OCI-LY1 (cell line): Measurements from ENCODE around the gene CTNNA2.

Experiments used
- H2AFZ ChIP-seq: fragments of 200-600 bp; sonication (generic), shearing (Covaris generic); 2 replicates; pipeline ENCODE4 v1.6.0; 2014; ENCODE audit warnings: antibody characterized with exemption, mild to moderate bottlenecking, low read length
- H3F3A ChIP-seq: fragments of 200-600 bp; sonication (generic), shearing (Covaris generic); 2 replicates; pipeline ENCODE4 v1.6.0; 2014; ENCODE audit warnings: mild to moderate bottlenecking, antibody characterized with exemption, low read length, moderate library complexity; ENCODE audit not compliant: insufficient read depth
- H3K27ac ChIP-seq: fragments of 200-600 bp; sonication (generic); 2 replicates; pipeline ENCODE4 v1.5.1; 2014; ENCODE audit warnings: low read length, mixed run types, mild to moderate bottlenecking, low read depth; ENCODE audit not compliant: poor library complexity, severe bottlenecking
- H3K27me3 ChIP-seq: fragments of 200-600 bp; sonication (generic); 2 replicates; pipeline ENCODE4 v1.6.0; 2014; ENCODE audit warnings: antibody characterized with exemption, mild to moderate bottlenecking, low read length, moderate library complexity; ENCODE audit not compliant: insufficient read depth
- H3K36me3 ChIP-seq: fragments of 200-600 bp; sonication (generic); 2 replicates; pipeline ENCODE4 v1.6.1; 2014; ENCODE audit warnings: mild to moderate bottlenecking, antibody characterized with exemption, low read length, moderate library complexity, mixed read lengths; ENCODE audit not compliant: insufficient read depth
- H3K4me1 ChIP-seq: fragments of 200-600 bp; sonication (generic); 2 replicates; pipeline ENCODE4 v1.5.1; 2014; ENCODE audit warnings: mild to moderate bottlenecking, low read length, moderate library complexity; ENCODE audit not compliant: insufficient read depth, severe bottlenecking
- H3K4me2 ChIP-seq: fragments of 200-600 bp; sonication (generic), shearing (Covaris generic); 2 replicates; pipeline ENCODE4 v1.6.1; 2014; ENCODE audit warnings: low read length
- H3K4me3 ChIP-seq: fragments of 200-600 bp; sonication (generic); 2 replicates; pipeline ENCODE4 v1.5.1; 2014; ENCODE audit warnings: low read length, low read depth, mild to moderate bottlenecking, mixed read lengths; ENCODE audit not compliant: poor library complexity, severe bottlenecking
- H3K79me2 ChIP-seq: fragments of 200-600 bp; shearing (Covaris generic); 2 replicates; pipeline ENCODE4 v1.6.1; 2016; ENCODE audit warnings: mixed run types, low read length, mixed read lengths; ENCODE audit not compliant: insufficient read depth
- H3K9ac ChIP-seq: fragments of 200-600 bp; sonication (generic), shearing (Covaris generic); 2 replicates; pipeline ENCODE4 v1.6.1; 2014; ENCODE audit warnings: mild to moderate bottlenecking, low read length, mixed read lengths
- H3K9me2 ChIP-seq: fragments of 200-600 bp; sonication (generic), shearing (Covaris generic); 2 replicates; pipeline ENCODE4 v1.6.1; 2014; ENCODE audit warnings: low read depth, mild to moderate bottlenecking, low read length, mixed read lengths
- H3K9me3 ChIP-seq: fragments of 200-600 bp; shearing (Covaris generic); 2 replicates; pipeline ENCODE4 v1.6.1; 2014; ENCODE audit warnings: low read length, mixed read lengths
- H4K20me1 ChIP-seq: fragments of 200-600 bp; sonication (generic), shearing (Covaris generic); 2 replicates; pipeline ENCODE4 v1.6.0; 2016; ENCODE audit warnings: mild to moderate bottlenecking, low read length; ENCODE audit not compliant: insufficient read depth
- CTCF ChIP-seq: fragments of 200-600 bp; sonication (generic), shearing (Covaris generic); IDR thresholded peaks from 2 replicates; pipeline ENCODE4 v1.5.1; 2017; ENCODE audit warnings: mild to moderate bottlenecking, antibody characterized with exemption, low read length, moderate library complexity, mixed read lengths
- EZH2 ChIP-seq: fragments of 200-600 bp; sonication (generic), shearing (Covaris generic); IDR thresholded peaks from 2 replicates; pipeline ENCODE4 v1.8.0; 2017; ENCODE audit warnings: borderline replicate concordance, mixed run types, mild to moderate bottlenecking, antibody characterized with exemption, low read length, moderate library complexity, mixed read lengths

CTNNA2 gene

GRCh38 chr2:80496346-80496745 lies 983.5 kb downstream of the CTNNA2 start:
- Histone ChIP-seq H3F3A (no peaks in the 10 kb centered on the region), H3K4me3 (no peak overlapping the region), H3K4me1 (no peaks in the 10 kb centered on the region), H3K79me2 (no peaks in the 10 kb centered on the region), H3K4me2 (no peak overlapping the region), H2AFZ (no peak overlapping the region), H3K9me2 (no peaks in the 10 kb centered on the region), H3K27me3 (no peaks in the 10 kb centered on the region), H4K20me1 (no peaks in the 10 kb centered on the region), H3K27ac (no peak overlapping the region), H3K9me3 (no peaks in the 10 kb centered on the region), H3K36me3 (no peaks in the 10 kb centered on the region), H3K9ac (no peak overlapping the region)
- TF ChIP-seq EZH2 = no peak
- TF ChIP-seq CTCF = no peak

GRCh38 chr2:80496775-80497174 lies 983.9 kb downstream of the CTNNA2 start:
- no peaks in the 10 kb centered on the region for H3K79me2 ChIP-seq
- H4K20me1 ChIP-seq = no peaks in the 10 kb centered on the region
- no peak overlapping the region for H2AFZ ChIP-seq
- no peak for TF ChIP-seq CTCF
- TF ChIP-seq EZH2 = no peak
- H3K36me3 ChIP-seq = no peaks in the 10 kb centered on the region
- no peak overlapping the region for H3K9ac ChIP-seq
- H3K9me3 ChIP-seq = no peaks in the 10 kb centered on the region
- H3K4me3 ChIP-seq = no peak overlapping the region
- H3K4me2 ChIP-seq = no peak overlapping the region
- H3K27me3 ChIP-seq = no peaks in the 10 kb centered on the region
- no peaks in the 10 kb centered on the region for H3F3A ChIP-seq
- H3K9me2 ChIP-seq = no peaks in the 10 kb centered on the region
- H3K4me1 ChIP-seq = no peaks in the 10 kb centered on the region
- H3K27ac ChIP-seq = no peak overlapping the region

GRCh38 chr2:80499095-80499494 lies 986.2 kb downstream of the CTNNA2 start:
- H3K27me3 ChIP-seq = no peaks in the 10 kb centered on the region
- H3F3A ChIP-seq = no peaks in the 10 kb centered on the region
- no peak overlapping the region for H3K27ac ChIP-seq
- H4K20me1 ChIP-seq = no peaks in the 10 kb centered on the region
- H2AFZ ChIP-seq = no peak overlapping the region
- H3K4me2 ChIP-seq = no peak overlapping the region
- TF ChIP-seq CTCF = peak; percentile 72
- TF ChIP-seq EZH2 = no peak
- H3K79me2 ChIP-seq = no peaks in the 10 kb centered on the region
- H3K9me3 ChIP-seq = no peaks in the 10 kb centered on the region
- no peak overlapping the region for H3K9ac ChIP-seq
- H3K9me2 ChIP-seq = no peaks in the 10 kb centered on the region
- no peaks in the 10 kb centered on the region for H3K36me3 ChIP-seq
- H3K4me3 ChIP-seq = no peak overlapping the region
- no peaks in the 10 kb centered on the region for H3K4me1 ChIP-seq
